NCI-H82 (cell line): ENCODE data around the gene RSKR.
"Not testable (repeated sequence)": the region's sequence is repeated elsewhere in the genome, so short reads cannot be mapped to it uniquely, and the experiment has no call there.

Experiments
- DNase-seq: peaks from one replicate; lab custom pipeline; 2025; lab: John Stamatoyannopoulos, UW

RSKR gene

GRCh38 chr17:28622186-28622585 is 8.2 kb upstream of the RSKR start:
- peak; percentile 86 for DNase-seq

GRCh38 chr17:28620010-28620409 is 6.0 kb upstream of the RSKR start:
- DNase-seq: no peak

DNA sequence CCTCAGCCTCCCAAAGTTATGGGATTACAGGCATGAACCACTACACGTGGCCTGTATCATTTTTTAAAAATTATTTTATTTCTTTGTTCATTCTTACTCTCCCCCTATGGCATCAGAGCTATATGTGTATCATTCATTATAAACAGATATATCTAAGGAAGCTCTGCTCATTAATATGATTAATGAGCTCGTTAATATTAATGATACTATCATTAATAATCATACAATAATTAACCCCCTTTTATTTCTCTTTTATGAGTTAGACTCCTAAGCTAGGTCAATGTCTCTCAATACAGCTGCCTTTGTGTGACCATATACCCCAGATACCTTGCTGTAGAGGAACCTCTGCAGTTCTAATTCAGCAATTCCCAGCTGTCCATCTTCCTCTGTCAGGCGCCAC is 4.5 kb upstream of the RSKR start:
- no peak for DNase-seq

DNA sequence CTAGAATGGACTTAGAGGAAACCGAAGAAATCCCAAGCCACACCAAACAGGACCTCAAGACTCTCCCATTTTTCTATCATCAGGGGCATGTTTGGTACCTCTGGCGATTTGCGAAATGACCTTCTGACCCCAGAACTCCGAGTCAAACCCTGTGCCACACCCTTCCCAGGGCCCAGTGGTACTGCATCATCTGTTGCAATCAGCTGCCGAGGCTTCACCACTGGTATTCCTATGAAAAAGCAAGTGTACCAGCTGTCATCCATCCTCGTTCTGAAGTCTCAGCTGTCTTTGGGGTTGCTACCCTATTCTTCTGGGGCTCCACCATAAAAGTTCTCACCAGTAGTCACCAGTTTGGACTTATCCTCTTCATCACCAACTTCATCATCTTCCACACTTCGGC is 2.3 kb upstream of the RSKR start:
- no peak for DNase-seq

DNA sequence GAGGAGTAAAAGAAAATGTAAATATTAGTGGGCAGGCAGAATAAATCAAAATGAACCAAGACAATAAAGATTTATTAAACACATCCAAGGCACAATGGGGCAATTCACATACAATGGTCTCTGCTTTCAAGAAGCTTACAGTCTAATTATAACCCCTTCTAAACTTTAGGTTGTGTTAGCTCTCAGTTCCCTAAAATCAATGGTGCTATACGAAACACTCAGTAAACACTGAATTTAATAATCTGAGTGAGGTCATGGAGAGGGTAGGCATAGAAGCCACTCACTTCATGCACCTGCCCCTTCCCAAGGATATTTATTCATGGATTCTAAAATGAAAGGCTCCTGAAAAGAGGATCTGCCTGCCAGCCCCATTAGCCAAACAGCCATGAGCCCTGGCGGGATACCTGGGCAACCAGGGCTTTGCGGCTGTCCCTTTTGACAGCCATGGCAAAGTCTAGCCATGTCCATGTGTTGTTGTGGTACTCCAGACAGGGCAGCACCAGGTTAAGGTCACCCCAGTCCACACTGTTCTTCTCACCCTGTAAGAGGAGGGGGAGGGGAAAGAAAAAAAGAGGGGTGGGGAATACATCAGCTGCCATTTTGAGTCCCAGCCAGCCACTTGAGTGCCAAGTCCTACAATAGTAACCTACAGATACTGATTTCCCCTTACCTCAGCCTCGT is 1.4 kb upstream of the RSKR start:
- no peak for DNase-seq

- peak; percentile 76 for DNase-seq
These were observed 781 bp downstream of the RSKR start for GRCh38 chr17:28612936-28613872.

- DNase-seq: no peak
These were observed 1.5 kb downstream of the RSKR start for GRCh38 chr17:28612531-28612930.

DNA sequence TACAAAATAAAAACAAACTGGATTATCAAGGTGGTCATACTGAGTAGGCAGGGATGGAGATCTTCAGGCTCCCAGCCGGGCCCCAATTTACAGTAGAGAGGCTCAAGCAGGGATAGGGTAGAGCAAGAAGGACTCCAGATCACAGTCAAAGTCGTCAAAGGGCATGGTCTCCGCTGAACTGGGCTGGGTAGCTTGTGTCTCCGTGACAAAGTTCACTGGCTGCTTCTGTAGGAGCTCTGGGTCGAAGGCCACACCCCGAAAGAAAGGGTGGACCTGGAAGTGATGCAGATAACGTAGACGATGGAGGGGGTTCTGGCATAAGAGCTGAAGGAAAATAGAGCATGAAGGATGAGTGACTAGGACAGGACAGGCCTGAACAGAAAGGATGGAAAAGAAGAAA is 3.6 kb downstream of the RSKR start:
- DNase-seq: no peak

GRCh38 chr17:28604031-28604430 is 10.0 kb downstream of the RSKR start:
- DNase-seq: not testable (repeated sequence)

GRCh38 chr17:28599311-28600184 is 14.4 kb downstream of the RSKR start:
- peak; percentile 90 for DNase-seq

GRCh38 chr17:28598799-28599310 is 15.1 kb downstream of the RSKR start, which contains the start of gene SPAG5:
Gene SPAG5 (minus strand): TSS chr17:28599025. CDS start chr17:28598946, 79 bp downstream.
- DNase-seq: peak; percentile 99

DNA sequence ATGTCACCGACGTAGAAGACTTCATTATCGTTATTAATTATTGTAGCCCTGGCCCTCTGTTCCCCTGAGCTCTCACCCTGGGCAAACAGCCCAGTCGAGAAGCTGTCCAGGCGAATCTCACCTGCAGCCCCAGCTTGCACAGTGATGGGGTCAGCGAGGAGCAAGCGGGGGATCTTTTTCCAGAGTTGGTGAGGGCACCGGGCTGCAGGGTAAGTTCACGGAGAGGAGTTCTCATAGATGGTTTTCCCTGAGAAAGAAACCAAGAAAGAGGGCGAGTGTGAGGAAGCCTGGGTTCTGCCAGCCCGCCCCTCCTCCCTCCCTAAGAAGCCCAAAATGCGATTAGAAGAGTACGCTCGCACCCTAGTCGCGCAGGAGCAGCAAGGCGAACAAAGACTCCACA is 15.6 kb downstream of the RSKR start:
- DNase-seq: peak; percentile 95

- DNase-seq: no peak
These were observed 16.2 kb downstream of the RSKR start for GRCh38 chr17:28597606-28598383.

DNA sequence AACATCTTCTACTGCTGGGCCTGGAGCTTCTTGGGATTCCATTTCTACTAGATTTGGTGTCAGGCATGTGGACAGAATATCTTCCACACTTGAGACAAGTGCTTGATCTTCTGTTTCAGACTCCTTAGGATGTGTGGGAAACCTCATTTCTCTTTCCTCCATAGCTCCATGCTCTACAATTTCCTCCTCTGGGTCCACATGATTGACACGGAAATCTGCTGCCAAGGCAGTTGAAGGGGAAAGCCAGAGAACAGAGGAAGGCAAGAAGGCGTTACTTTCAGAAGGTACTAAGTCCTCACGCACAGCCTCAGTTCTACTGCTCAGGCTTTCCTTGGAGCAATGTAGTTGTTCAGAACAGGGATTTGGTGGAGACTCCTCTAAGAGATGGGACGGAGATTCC is 21.7 kb downstream of the RSKR start:
- no peak for DNase-seq

- no peak for DNase-seq
These were observed 28.1 kb downstream of the RSKR start for GRCh38 chr17:28585851-28586250.

DNA sequence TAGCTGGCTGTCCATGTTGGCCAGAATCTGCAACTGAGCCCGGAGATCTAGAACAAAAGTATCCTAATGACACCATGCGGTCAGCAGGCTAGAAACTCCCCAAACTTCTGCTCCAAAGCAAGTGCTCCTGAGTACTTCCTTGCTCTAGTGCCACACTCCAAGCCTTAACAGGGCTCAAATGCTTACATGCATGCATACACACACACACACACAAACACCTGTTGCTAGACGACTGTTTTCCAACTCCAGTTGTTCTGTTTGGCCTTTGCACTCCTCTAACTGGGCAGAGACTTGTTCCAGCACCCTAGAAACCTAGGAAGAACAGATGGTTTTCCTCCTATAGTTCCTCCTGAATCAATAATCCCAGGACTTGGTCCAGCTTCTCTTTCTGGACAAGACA is 29.6 kb downstream of the RSKR start:
- no peak for DNase-seq

DNA sequence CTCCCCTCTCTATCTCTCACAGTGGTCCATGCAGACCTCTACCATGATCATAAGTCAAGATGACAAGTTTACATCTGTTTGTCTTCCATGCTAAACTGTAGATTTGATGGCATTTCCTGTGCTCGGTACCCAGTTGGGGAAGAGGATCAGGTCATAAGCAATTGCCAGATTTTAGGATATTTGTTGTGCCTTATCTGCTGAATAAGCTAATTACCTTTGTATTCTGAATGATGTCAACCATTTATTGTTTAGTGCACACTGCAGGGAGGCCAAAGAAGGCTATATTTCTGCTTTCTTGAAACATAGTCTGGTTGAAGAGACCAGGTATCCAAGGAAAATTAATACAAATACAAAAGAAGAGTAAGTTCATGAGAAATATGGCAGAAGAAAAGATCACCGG is 31.5 kb downstream of the RSKR start:
- no peak for DNase-seq

DNA sequence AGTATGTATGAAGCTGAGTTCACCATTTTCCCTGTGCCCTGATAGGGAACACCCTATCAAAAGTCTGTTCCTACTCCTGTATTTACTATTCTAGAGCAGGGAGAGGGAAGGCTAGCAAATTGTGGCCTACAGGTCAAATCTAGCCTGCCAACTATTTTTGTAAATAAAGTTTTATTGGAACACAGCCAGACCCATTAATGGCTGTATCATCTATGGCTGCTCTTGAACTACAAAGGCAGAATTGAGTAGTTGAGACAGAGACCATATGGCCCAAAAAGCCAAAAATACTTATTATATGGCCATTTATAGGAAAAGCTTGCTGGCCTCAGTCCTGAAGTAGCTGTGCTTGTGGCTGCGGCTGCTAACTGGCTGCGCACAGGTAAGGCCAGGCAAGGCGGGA is 33.0 kb downstream of the RSKR start:
- no peak for DNase-seq

GRCh38 chr17:28579526-28579925 is 34.5 kb downstream of the RSKR start:
- DNase-seq: no peak

DNA sequence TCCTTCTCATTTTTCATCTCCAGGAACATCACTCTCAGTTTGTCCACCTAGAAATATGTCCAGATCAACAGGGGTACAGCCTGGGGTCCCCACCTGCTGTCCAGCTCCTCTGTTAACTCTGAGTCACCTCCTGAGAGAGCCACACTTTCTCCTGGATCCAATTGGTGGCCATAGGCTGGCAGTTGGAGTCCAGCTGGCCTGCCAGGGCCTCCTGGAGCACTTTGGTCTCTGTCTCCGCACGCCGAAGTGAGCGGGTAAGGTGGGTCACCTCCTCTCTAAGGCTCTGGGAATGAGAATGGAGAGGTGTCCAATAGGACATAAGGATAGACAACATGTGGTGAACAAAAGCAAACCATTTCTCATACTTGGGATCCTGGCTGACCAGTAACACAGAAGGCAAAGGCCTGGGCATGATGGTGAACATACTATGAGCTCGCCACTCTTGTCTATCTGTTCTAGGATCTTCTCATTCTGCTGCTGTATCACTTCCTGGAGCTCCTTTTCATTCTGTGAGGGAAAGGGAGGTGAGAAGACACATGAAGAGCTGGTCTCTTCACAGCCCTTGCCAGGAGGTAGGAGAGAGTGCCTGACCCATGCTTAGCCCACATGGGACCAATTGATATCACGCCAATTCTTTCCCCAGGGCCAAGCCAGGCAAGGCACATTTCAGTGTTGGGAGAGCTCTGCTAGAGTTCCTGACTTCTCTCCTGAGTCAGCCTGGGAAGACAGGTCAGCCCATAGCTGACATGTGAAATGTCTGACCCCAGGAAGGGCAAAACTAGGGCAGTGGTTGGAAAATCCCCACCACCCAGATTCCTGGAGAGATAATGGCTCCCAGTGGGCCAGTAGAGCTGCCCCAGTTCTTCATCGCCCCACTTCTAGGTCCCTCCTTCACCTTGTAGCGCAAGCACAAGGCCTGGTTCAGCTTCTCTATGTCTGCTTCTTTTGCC is 35.5 kb downstream of the RSKR start:
- DNase-seq: no peak
